Thyroid gland (tissue), 4 donors: ENCODE results near the gene ARL13B. TPM values are rescaled to one million over a fixed set of nuclear protein-coding genes. Genes with fewer than 3 reads are reported as not detected.

ENCODE experiments used
- DNase-seq, 2 donors: peaks; one replicate each; pipeline ENCODE4 v3.0.0-alpha.2; 2019
- H3K27ac ChIP-seq, 3 donors: fragments of 200-600 bp; sonication (generic); 1 replicate in 2 of 3; 2 replicates in 1 of 3; pipeline ENCODE4 v1.5.1; 2016 to 2019; ENCODE audit warnings: mild to moderate bottlenecking in 1 of 3, moderate library complexity in 1 of 3
- H3K27me3 ChIP-seq: fragments of 200-600 bp; sonication (generic); one replicate; pipeline ENCODE4 v1.5.1; 2019
- H3K36me3 ChIP-seq, 2 donors: fragments of 200-600 bp; sonication (generic); one replicate each; pipeline ENCODE4 v1.5.1; 2016 to 2019
- H3K4me1 ChIP-seq, 2 donors: fragments of 200-600 bp; sonication (generic); one replicate each; pipeline ENCODE4 v1.5.1; 2017 to 2019
- H3K4me3 ChIP-seq, 3 donors: fragments of 200-600 bp; sonication (generic); replicated peaks in 1 of 3; 1 replicate in 2 of 3; 2 replicates in 1 of 3; pipeline ENCODE4 v1.5.1; 2016; ENCODE audit warnings: mild to moderate bottlenecking in 1 of 3
- H3K9me3 ChIP-seq: fragments of 200-600 bp; sonication (generic); one replicate; pipeline ENCODE4 v1.5.1; 2017
- POLR2A ChIP-seq, 2 donors: fragments of 450-650 bp; IDR thresholded peaks; one replicate each; pipeline ENCODE4 v1.6.1; 2017; ENCODE audit warnings: antibody characterized with exemption in 2 of 2, mild to moderate bottlenecking in 2 of 2, moderate library complexity in 1 of 2
- WGBS, 2 donors: methylation state at CpG; one replicate each; pipeline ENCODE4 v1.1.5; 2017; 5-methylcytosine and 5-hydroxymethylcytosine counted together
- intact Hi-C: fragments of 100-400 bp; cut with DNase I; formaldehyde crosslinking; loops from one replicate; pipeline ENCODE4 v1.15.1; 2023
- total RNA-seq, 4 donors: library from RNA; depleted of rRNA; stranded (reverse); fragments of >200 nt; gene quantifications; one replicate each; pipeline ENCODE4 v1.2.3, GENCODE V29; 2016
- TF ChIP-seq, protein P1 (sequence below), 6 experiments: fragments of 200-600 bp in 3 of 6; fragments of 450-650 bp in 3 of 6; sonication (generic) in 3 of 6; IDR thresholded peaks; one replicate each; pipeline ENCODE4 v1.5.1; 2016 to 2019; ENCODE audit warnings: antibody characterized with exemption in 6 of 6, mild to moderate bottlenecking in 2 of 6, inconsistent platforms in 1 of 6, moderate library complexity in 1 of 6

Gene ARL13B
- total RNA-seq, 4 donors from 2014 or later, result 14.6 to 27.3 (median 16.0) TPM

GRCh38 chr3:94066506-94067500 is 86.8 kb downstream of the ARL13B start:
- H3K4me1 ChIP-seq, result peaks cover 8 to 9% of the 10 kb centered on the region in 2 donors
- H3K9me3 ChIP-seq, result no peaks in the 10 kb centered on the region
- no peaks in the 10 kb centered on the region for H3K36me3 ChIP-seq
- intact Hi-C loops, result loop anchor here (10.0 kb wide), 1 partner anchor 62 kb away; no protein-coding TSS in a partner anchor
- TF ChIP-seq POLR2A (IDR thresholded peaks at IDR 0.05), result no peak
- TF ChIP-seq, protein P1, sequence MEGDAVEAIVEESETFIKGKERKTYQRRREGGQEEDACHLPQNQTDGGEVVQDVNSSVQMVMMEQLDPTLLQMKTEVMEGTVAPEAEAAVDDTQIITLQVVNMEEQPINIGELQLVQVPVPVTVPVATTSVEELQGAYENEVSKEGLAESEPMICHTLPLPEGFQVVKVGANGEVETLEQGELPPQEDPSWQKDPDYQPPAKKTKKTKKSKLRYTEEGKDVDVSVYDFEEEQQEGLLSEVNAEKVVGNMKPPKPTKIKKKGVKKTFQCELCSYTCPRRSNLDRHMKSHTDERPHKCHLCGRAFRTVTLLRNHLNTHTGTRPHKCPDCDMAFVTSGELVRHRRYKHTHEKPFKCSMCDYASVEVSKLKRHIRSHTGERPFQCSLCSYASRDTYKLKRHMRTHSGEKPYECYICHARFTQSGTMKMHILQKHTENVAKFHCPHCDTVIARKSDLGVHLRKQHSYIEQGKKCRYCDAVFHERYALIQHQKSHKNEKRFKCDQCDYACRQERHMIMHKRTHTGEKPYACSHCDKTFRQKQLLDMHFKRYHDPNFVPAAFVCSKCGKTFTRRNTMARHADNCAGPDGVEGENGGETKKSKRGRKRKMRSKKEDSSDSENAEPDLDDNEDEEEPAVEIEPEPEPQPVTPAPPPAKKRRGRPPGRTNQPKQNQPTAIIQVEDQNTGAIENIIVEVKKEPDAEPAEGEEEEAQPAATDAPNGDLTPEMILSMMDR (IDR thresholded peaks at IDR 0.05), result no peak
- H3K4me3 ChIP-seq, result no peak overlapping the region
- H3K27me3 ChIP-seq, result no peaks in the 10 kb centered on the region
- no peak for DNase-seq
- no peak overlapping the region for H3K27ac ChIP-seq
- WGBS, 2 donors, result 75 to 84% methylated on average over 6 of the region's 6 CpGs

- TF ChIP-seq POLR2A (IDR thresholded peaks at IDR 0.05), result no peak
- TF ChIP-seq, protein P1 (IDR thresholded peaks at IDR 0.05), result peak in 5 of 6 experiments; percentile 17 to 65 (median 50)
- WGBS, 2 donors, result 57 to 66% methylated on average over 4 of the region's 4 CpGs
These were observed 89.3 kb downstream of the ARL13B start for GRCh38 chr3:94069194-94069813.

DNA sequence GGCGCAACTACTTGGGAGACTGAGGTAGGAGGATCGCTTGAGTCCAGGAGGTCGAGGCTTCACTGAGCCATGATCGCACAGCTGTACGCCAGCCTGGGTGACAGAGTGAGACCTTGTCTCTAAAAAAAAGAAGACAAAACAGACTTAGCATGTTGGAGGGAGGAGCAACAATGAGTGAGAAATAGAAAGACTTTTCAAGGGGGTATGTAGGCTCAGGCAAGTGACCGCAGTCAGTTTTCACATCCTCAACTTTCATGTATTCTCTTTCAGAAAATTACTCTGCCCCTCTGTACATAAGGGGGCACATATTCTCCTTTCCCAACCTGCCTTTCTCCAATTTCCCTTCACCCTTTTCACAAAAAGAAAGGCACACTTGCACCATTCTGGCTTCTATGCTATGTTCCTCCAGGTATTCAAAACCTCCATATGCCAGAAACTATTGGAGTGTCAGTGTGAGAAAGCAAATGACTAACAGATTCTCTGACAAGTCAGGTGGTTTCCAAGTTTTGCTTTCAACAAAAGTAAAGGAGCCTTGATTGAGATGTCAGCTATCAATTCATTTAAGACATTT is 90.5 kb downstream of the ARL13B start:
- intact Hi-C loops, result no loop called here
- Histone ChIP-seq H3K4me1 (no peaks in the 10 kb centered on the region), H3K27me3 (no peaks in the 10 kb centered on the region), H3K36me3 (no peaks in the 10 kb centered on the region), H3K27ac (no peak overlapping the region), H3K9me3 (no peaks in the 10 kb centered on the region), H3K4me3 (no peak overlapping the region)
- TF ChIP-seq, protein P1 (IDR thresholded peaks at IDR 0.05), result no peak
- TF ChIP-seq POLR2A (IDR thresholded peaks at IDR 0.05), result no peak
- WGBS, 2 donors, result 95 to 97% methylated on average over 6 of the region's 6 CpGs
- no peak for DNase-seq

More at GRCh38 chr3:94069194-94069813, 89.3 kb downstream of the ARL13B start:
- intact Hi-C loops, result loop anchor here (10.0 kb wide), 1 partner anchor 65 kb away; no protein-coding TSS in a partner anchor
- Histone ChIP-seq H3K27ac (no peak overlapping the region), H3K9me3 (no peaks in the 10 kb centered on the region), H3K4me3 (no peak overlapping the region), H3K36me3 (no peaks in the 10 kb centered on the region), H3K27me3 (no peaks in the 10 kb centered on the region), H3K4me1 (no peaks in the 10 kb centered on the region)
- DNase-seq, result no peak

DNA sequence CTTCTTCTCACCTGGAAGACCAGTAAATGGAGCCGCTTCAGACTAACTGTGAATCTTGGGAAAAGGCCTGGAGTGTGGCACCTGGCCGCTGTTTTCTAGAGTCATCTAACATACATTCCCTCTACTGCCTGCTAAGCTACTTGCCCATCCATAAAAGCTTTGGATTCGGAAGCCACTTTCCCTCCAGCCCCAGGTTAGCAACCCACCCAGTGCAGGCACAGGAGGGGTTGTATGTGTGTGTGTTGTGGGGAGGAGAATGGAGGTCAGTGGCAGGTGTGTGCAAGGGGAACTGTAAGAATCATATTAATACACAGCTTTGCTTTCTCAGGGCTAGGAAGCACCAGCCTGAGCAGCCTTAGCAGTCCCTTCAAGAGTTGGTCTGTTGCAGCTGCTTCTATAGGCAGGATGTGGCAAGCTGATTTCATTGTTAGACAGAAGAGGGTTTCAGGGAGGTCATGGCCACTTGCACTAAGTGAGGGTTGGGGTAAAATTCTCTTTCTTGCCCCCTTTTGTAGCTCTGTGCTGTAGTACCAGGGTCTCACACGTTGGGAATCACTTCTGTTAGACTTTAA is 91.8 kb downstream of the ARL13B start:
- TF ChIP-seq POLR2A (IDR thresholded peaks at IDR 0.05), result no peak
- TF ChIP-seq, protein P1 (IDR thresholded peaks at IDR 0.05), result no peak
- Histone ChIP-seq H3K36me3 (peaks cover 0 to 2% of the 10 kb centered on the region in 2 donors), H3K9me3 (no peaks in the 10 kb centered on the region), H3K27me3 (no peaks in the 10 kb centered on the region), H3K27ac (no peak overlapping the region), H3K4me1 (no peaks in the 10 kb centered on the region), H3K4me3 (no peak overlapping the region)
- intact Hi-C loops, result no loop called here
- 89 to 92% methylated on average over 4 of the region's 4 CpGs for WGBS, 2 donors
- no peak for DNase-seq
